OCI-LY3 (cell line): ENCODE data around the gene KCTD5.
A peak's percentile ranks its signal among the peaks of the same experiment; 100 is the strongest.
"Not testable (repeated sequence)": the region's sequence is repeated elsewhere in the genome, so short reads cannot be mapped to it uniquely, and the experiment has no call there.

ENCODE experiments used
- H2AFZ ChIP-seq: fragments of 200-600, 300-600 bp; shearing (Covaris generic); 2 replicates; pipeline ENCODE4 v1.6.0; 2014; ENCODE audit warnings: antibody characterized with exemption, low read depth, low read length
- H3K27ac ChIP-seq: fragments of 200-600, 300-600 bp; sonication (generic); 2 replicates; pipeline ENCODE4 v1.5.1; 2014; ENCODE audit warnings: mild to moderate bottlenecking, low read length, moderate library complexity, mixed read lengths
- H3K27me3 ChIP-seq: fragments of 200-600, 300-600 bp; sonication (generic); 2 replicates; pipeline ENCODE4 v1.6.1; 2014; ENCODE audit warnings: low read depth, low read length, mixed read lengths
- H3K36me3 ChIP-seq: fragments of 200-600, 300-600 bp; sonication (generic); replicated peaks from 2 replicates; pipeline ENCODE3; 2014; ENCODE audit warnings: low read depth, low read length, mixed read lengths
- H3K4me1 ChIP-seq: fragments of 300-600, 200-600 bp; sonication (generic); 2 replicates; pipeline ENCODE4 v1.6.1; 2014; ENCODE audit warnings: low read length, mixed read lengths
- H3K4me2 ChIP-seq: fragments of 200-600, 300-600 bp; sonication (generic); 2 replicates; pipeline ENCODE4 v1.6.1; 2014; ENCODE audit warnings: low read length, mixed read lengths
- H3K4me3 ChIP-seq: fragments of 300-600, 200-600 bp; sonication (generic); 2 replicates; pipeline ENCODE4 v1.5.1; 2014; ENCODE audit warnings: antibody characterized with exemption, mild to moderate bottlenecking, low read length, moderate library complexity
- H3K79me2 ChIP-seq: fragments of 300-600, 200-600 bp; shearing (Covaris generic); 2 replicates; pipeline ENCODE4 v1.6.1; 2014; ENCODE audit warnings: mild to moderate bottlenecking, low read length, mixed read lengths
- H3K9ac ChIP-seq: fragments of 300-600, 200-600 bp; shearing (Covaris generic); 2 replicates; pipeline ENCODE4 v1.6.0; 2014; ENCODE audit warnings: mild to moderate bottlenecking, low read length, moderate library complexity
- H3K9me3 ChIP-seq: fragments of 200-600, 300-600 bp; shearing (Covaris generic); 2 replicates; pipeline ENCODE4 v1.6.1; 2014; ENCODE audit warnings: low read length, mixed read lengths; ENCODE audit not compliant: insufficient read depth
- H4K20me1 ChIP-seq: fragments of 200-600, 300-600 bp; sonication (generic); 2 replicates; pipeline ENCODE4 v1.6.1; 2016; ENCODE audit warnings: low read length, mixed read lengths; ENCODE audit not compliant: insufficient read depth
- CTCF ChIP-seq: fragments of 200-600, 300-600 bp; sonication (generic); IDR thresholded peaks from 2 replicates; pipeline ENCODE4 v1.5.1; 2014; ENCODE audit warnings: antibody characterized with exemption, low read length, low read depth
- EZH2phosphoT487 ChIP-seq: fragments of 200-600 bp; shearing (Covaris generic); IDR thresholded peaks from 2 replicates; pipeline ENCODE4 v1.6.1; 2018; ENCODE audit warnings: antibody characterized with exemption, mixed run types, low read depth

Gene KCTD5

GRCh38 chr16:2682209-2683021, at the start of gene KCTD5:
Gene KCTD5 (plus strand): TSS chr16:2682523. CDS start chr16:2682549, 26 bp downstream.
- H3K9ac ChIP-seq, result peak within 1 kb of the TSS; percentile 92
- no peaks in the 10 kb centered on the region for H3K36me3 ChIP-seq
- H3K79me2 ChIP-seq, result peaks cover 49% of the 10 kb centered on the region
- peak within 1 kb of the TSS; percentile 61 for H3K4me2 ChIP-seq
- peak within 1 kb of the TSS; percentile 84 for H3K4me3 ChIP-seq
- peaks cover 6% of the 10 kb centered on the region for H4K20me1 ChIP-seq
- H3K4me1 ChIP-seq, result peaks cover 24% of the 10 kb centered on the region
- H3K9me3 ChIP-seq, result no peaks in the 10 kb centered on the region
- TF ChIP-seq CTCF (no peak), EZH2phosphoT487 (no peak)
- H3K27ac ChIP-seq, result peak within 1 kb of the TSS; percentile 62
- H2AFZ ChIP-seq, result no peak within 1 kb of the TSS; the same call in 1 of the 2 replicates
- no peaks in the 10 kb centered on the region for H3K27me3 ChIP-seq

GRCh38 chr16:2639071-2639721, 43.1 kb upstream of the KCTD5 start:
- H3K27ac ChIP-seq, result 0 out of 2 replicates have a peak overlapping the region, but pooled peaks have one; percentile 55
- not testable (repeated sequence) for H3K9ac ChIP-seq, H3K4me1 ChIP-seq, H3K27me3 ChIP-seq, H3K79me2 ChIP-seq, H3K9me3 ChIP-seq, H3K36me3 ChIP-seq, H3K4me2 ChIP-seq, H2AFZ ChIP-seq, H4K20me1 ChIP-seq, H3K4me3 ChIP-seq

- not testable (repeated sequence) for H3K9ac ChIP-seq, H3K27me3 ChIP-seq, H4K20me1 ChIP-seq, H3K79me2 ChIP-seq, H3K36me3 ChIP-seq, H2AFZ ChIP-seq, H3K4me3 ChIP-seq, H3K9me3 ChIP-seq, H3K4me1 ChIP-seq, H3K4me2 ChIP-seq
- H3K27ac ChIP-seq, result peak overlapping the region; percentile 55
These were observed 42.6 kb upstream of the KCTD5 start for GRCh38 chr16:2639722-2640072.

- H3K9ac ChIP-seq, H3K36me3 ChIP-seq, H3K4me2 ChIP-seq, H3K79me2 ChIP-seq, H3K4me1 ChIP-seq, H3K27ac ChIP-seq, H2AFZ ChIP-seq, H3K27me3 ChIP-seq, H4K20me1 ChIP-seq, H3K4me3 ChIP-seq, H3K9me3 ChIP-seq: not testable (repeated sequence)
These were observed 39.8 kb upstream of the KCTD5 start for GRCh38 chr16:2642561-2642960.

- not testable (repeated sequence) for H4K20me1 ChIP-seq, H3K4me1 ChIP-seq, H3K4me2 ChIP-seq, H3K4me3 ChIP-seq, H2AFZ ChIP-seq, H3K36me3 ChIP-seq, H3K27me3 ChIP-seq, H3K9ac ChIP-seq, H3K27ac ChIP-seq, H3K9me3 ChIP-seq, H3K79me2 ChIP-seq
These were observed 37.4 kb upstream of the KCTD5 start for GRCh38 chr16:2644754-2645453.

GRCh38 chr16:2651268-2651871, 31.0 kb upstream of the KCTD5 start:
- not testable (repeated sequence) for H3K27ac ChIP-seq, H3K79me2 ChIP-seq, H3K36me3 ChIP-seq, H3K4me3 ChIP-seq, H3K9ac ChIP-seq, H3K9me3 ChIP-seq, H3K4me2 ChIP-seq, H3K27me3 ChIP-seq, H3K4me1 ChIP-seq, H2AFZ ChIP-seq, H4K20me1 ChIP-seq

GRCh38 chr16:2653915-2654314, 28.4 kb upstream of the KCTD5 start:
- not testable (repeated sequence) for H4K20me1 ChIP-seq, H3K36me3 ChIP-seq, H3K79me2 ChIP-seq, H2AFZ ChIP-seq, H3K9ac ChIP-seq, H3K27me3 ChIP-seq, H3K27ac ChIP-seq, H3K4me2 ChIP-seq, H3K4me3 ChIP-seq, H3K9me3 ChIP-seq, H3K4me1 ChIP-seq

- not testable (repeated sequence) for H3K4me2 ChIP-seq
These were observed 27.4 kb upstream of the KCTD5 start for GRCh38 chr16:2654949-2655348.

More at GRCh38 chr16:2654949-2655348, 27.4 kb upstream of the KCTD5 start:
- H3K4me1 ChIP-seq, H4K20me1 ChIP-seq, H3K9ac ChIP-seq, H3K4me3 ChIP-seq, H3K27ac ChIP-seq, H2AFZ ChIP-seq, H3K36me3 ChIP-seq, H3K9me3 ChIP-seq, H3K79me2 ChIP-seq, H3K27me3 ChIP-seq: not testable (repeated sequence)
